Activated CD8-positive, alpha-beta memory T cell treated with anti-CD3 and anti-CD28 coated beads for 1 hour (primary cell): ENCODE data around the gene KIF23.

Experiments used
- DNase-seq, 2 donors: peaks; one replicate each; pipeline ENCODE4 v3.0.0-alpha.2; 2020; ENCODE audit warnings: low read depth in 1 of 2; ENCODE audit errors: extremely low read depth in 1 of 2

Gene KIF23

GRCh38 chr15:69486481-69487110, 72.4 kb downstream of the KIF23 start:
- no peak for DNase-seq

- DNase-seq = no peak
Observed at GRCh38 chr15:69489073-69489571, 75.0 kb downstream of the KIF23 start.

GRCh38 chr15:69490356-69491037, 76.3 kb downstream of the KIF23 start:
- DNase-seq = no peak

- no peak for DNase-seq
Observed at GRCh38 chr15:69491038-69491505, 76.9 kb downstream of the KIF23 start.

- DNase-seq = no peak
Observed at GRCh38 chr15:69493406-69493805, 79.3 kb downstream of the KIF23 start.

GRCh38 chr15:69496001-69496400, 81.9 kb downstream of the KIF23 start:
- DNase-seq = no peak

- DNase-seq = no peak
Observed at GRCh38 chr15:69497076-69497475, 82.9 kb downstream of the KIF23 start.

- no peak for DNase-seq
Observed at GRCh38 chr15:69497667-69498066, 83.5 kb downstream of the KIF23 start.
